Measurements from ENCODE around the gene TBC1D7.

GRCh38 chr6:13274707-13275434 is 53.5 kb downstream of the TBC1D7 start:
- TF ChIP-seq YY1 (IDR thresholded peaks at IDR 0.05; ENCODE audit: low read depth) (no peak), CTCF (IDR thresholded peaks at IDR 0.05) (no peak), FOXJ3 (CRISPR knock-in tag; IDR thresholded peaks at IDR 0.05) (no peak), EP300 (IDR thresholded peaks at IDR 0.05; ENCODE audit: borderline replicate concordance in 1 of 2, low read depth in 1 of 2, low read length in 1 of 2) (no peak)

Measured in SK-N-SH (cell line).